CD14-positive monocyte (primary cell): Measurements from ENCODE around the gene ARID3B. TPM values are rescaled to one million over a fixed set of nuclear protein-coding genes. Genes with fewer than 3 reads are reported as not detected.

Source experiments
- DNase-seq, 3 donors: peaks; one replicate each; pipeline ENCODE4 v3.0.0-alpha.2; 2011 to 2022
- H2AFZ ChIP-seq: 2 replicates; pipeline ENCODE4 v1.6.0; 2012; ENCODE audit warnings: mild to moderate bottlenecking, low read depth, low read length, inconsistent platforms; ENCODE audit not compliant: insufficient read depth, poor library complexity, severe bottlenecking
- H3K27ac ChIP-seq, 2 donors: 1 replicate in 1 of 2; 2 replicates in 1 of 2; pipeline ENCODE4 v1.5.1; 2012 to 2013; ENCODE audit warnings: low read length in 2 of 2, control low read depth in 1 of 2, inconsistent platforms in 1 of 2, low read depth in 1 of 2, mild to moderate bottlenecking in 1 of 2
- H3K27me3 ChIP-seq, 2 donors: one replicate each; pipeline versions ENCODE4 v1.6.0 to v1.6.1; 2011 to 2013; ENCODE audit warnings: low read length in 2 of 2; ENCODE audit not compliant: control insufficient read depth in 2 of 2, insufficient read depth in 2 of 2
- H3K36me3 ChIP-seq, 2 donors: replicated peaks in 1 of 2; 1 replicate in 1 of 2; 2 replicates in 1 of 2; pipeline versions ENCODE4 v1.5.1 to v1.6.1; 2012 to 2013; ENCODE audit warnings: low read length in 2 of 2, control low read depth in 1 of 2, inconsistent platforms in 1 of 2, mild to moderate bottlenecking in 1 of 2; ENCODE audit not compliant: insufficient read depth in 2 of 2, control insufficient read depth in 1 of 2
- H3K4me1 ChIP-seq, 2 donors: 1 replicate in 1 of 2; 2 replicates in 1 of 2; pipeline versions ENCODE4 v1.5.1 to v1.6.1; 2012 to 2013; ENCODE audit warnings: low read length in 2 of 2, control low read depth in 1 of 2, inconsistent platforms in 1 of 2, mild to moderate bottlenecking in 1 of 2, moderate library complexity in 1 of 2; ENCODE audit not compliant: insufficient read depth in 2 of 2, control insufficient read depth in 1 of 2
- H3K4me2 ChIP-seq: replicated peaks from 2 replicates; pipeline ENCODE3; 2012; ENCODE audit warnings: low read length, moderate library complexity, mild to moderate bottlenecking; ENCODE audit not compliant: poor library complexity, severe bottlenecking; ENCODE audit errors: extremely low read depth
- H3K4me3 ChIP-seq, 3 experiments: fragments of 200-600 bp in 1 of 3; sonication (generic) in 1 of 3; replicated peaks in 1 of 3; 1 replicate in 2 of 3; 2 replicates in 1 of 3; pipeline ENCODE4 v1.5.1; 2011 to 2013; ENCODE audit warnings: low read length in 3 of 3, mild to moderate bottlenecking in 3 of 3, control low read depth in 2 of 3, low read depth in 2 of 3, inconsistent platforms in 1 of 3, moderate library complexity in 1 of 3
- H3K79me2 ChIP-seq: 2 replicates; pipeline ENCODE4 v1.6.0; 2012; ENCODE audit warnings: mild to moderate bottlenecking, control low read depth, inconsistent platforms, low read length, moderate library complexity; ENCODE audit not compliant: insufficient read depth
- H3K9ac ChIP-seq: 2 replicates; pipeline ENCODE4 v1.6.0; 2017; ENCODE audit warnings: low read length, mild to moderate bottlenecking; ENCODE audit not compliant: insufficient read depth, poor library complexity, severe bottlenecking
- H3K9me3 ChIP-seq, 2 donors: replicated peaks in 1 of 2; 1 replicate in 1 of 2; 2 replicates in 1 of 2; pipeline versions ENCODE4 v1.5.1 to v1.6.1; 2012 to 2013; ENCODE audit warnings: low read length in 2 of 2, control low read depth in 1 of 2; ENCODE audit not compliant: control insufficient read depth in 1 of 2, insufficient read depth in 1 of 2
- H4K20me1 ChIP-seq: 2 replicates; pipeline ENCODE4 v1.6.0; 2012; ENCODE audit warnings: mild to moderate bottlenecking, low read length, control low read depth, moderate library complexity; ENCODE audit not compliant: insufficient read depth
- H3K27ac Mint-ChIP-seq, 7 donors: one replicate each; pipeline ENCODE4 v1.8.0; 2020; ENCODE audit warnings: mild to moderate bottlenecking in 7 of 7, mixed read lengths in 7 of 7, moderate library complexity in 6 of 7, inconsistent platforms in 2 of 7
- H3K27me3 Mint-ChIP-seq, 3 donors: one replicate each; pipeline ENCODE4 v1.8.0; 2021 to 2022; ENCODE audit warnings: low read depth in 3 of 3, mild to moderate bottlenecking in 3 of 3, mixed read lengths in 3 of 3, moderate library complexity in 3 of 3, inconsistent platforms in 1 of 3
- H3K36me3 Mint-ChIP-seq, 2 donors: one replicate each; pipeline ENCODE4 v1.8.0; 2020; ENCODE audit warnings: mixed read lengths in 2 of 2, inconsistent platforms in 1 of 2, mild to moderate bottlenecking in 1 of 2
- H3K4me1 Mint-ChIP-seq: one replicate; pipeline ENCODE4 v1.8.0; 2020; ENCODE audit warnings: mild to moderate bottlenecking, mixed read lengths
- H3K4me3 Mint-ChIP-seq, 2 donors: one replicate each; pipeline ENCODE4 v1.8.0; 2020; ENCODE audit warnings: mild to moderate bottlenecking in 2 of 2, mixed read lengths in 2 of 2, moderate library complexity in 1 of 2
- H3K9me3 Mint-ChIP-seq, 7 donors: one replicate each; pipeline ENCODE4 v1.8.0; 2020 to 2022; ENCODE audit warnings: mixed read lengths in 7 of 7, mild to moderate bottlenecking in 6 of 7, moderate library complexity in 6 of 7, inconsistent platforms in 2 of 7
- CTCF ChIP-seq: fragments of 200-600 bp; IDR thresholded peaks from one replicate; pipeline ENCODE4 v1.8.0; 2022; ENCODE audit warnings: antibody characterized with exemption, mild to moderate bottlenecking
- whole genome bisulfite sequencing: methylation state at CpG from one replicate; pipeline ENCODE4 v1.1.5; 2013; ENCODE audit warnings: missing lambda C conversion rate; ENCODE audit not compliant: insufficient coverage; 5-methylcytosine and 5-hydroxymethylcytosine counted together
- intact Hi-C, 2 donors: fragments of 100-400 bp; cut with micrococcal nuclease; formaldehyde crosslinking; loops; one replicate each; pipeline versions ENCODE4 v1.15.0 to v1.15.1; 2023
- polyA plus RNA-seq, 3 donors: library from polyadenylated mRNA; depleted of rRNA in 1 of 3; unstranded in 2 of 3; stranded (reverse) in 1 of 3; fragments of 300-500 nt in 2 of 3; fragments of >200 nt in 1 of 3; fragmentation: Illumina TruSeq in 2 of 3; gene quantifications; 1 replicate in 2 of 3; 2 replicates in 1 of 3; pipeline ENCODE4 v1.2.3, GENCODE V29; 2012 to 2021

Gene ARID3B
- polyA plus RNA-seq, 3 donors: 2.3 to 17.4 (median 4.4) TPM

GRCh38 chr15:74505837-74506514 lies 35.0 kb upstream of the ARID3B start:
- H3K27me3 ChIP-seq: no peaks in the 10 kb centered on the region
- H3K27ac Mint-ChIP-seq: no peak overlapping the region
- no peak overlapping the region for H3K4me3 Mint-ChIP-seq
- H3K4me3 ChIP-seq: no peak overlapping the region
- H3K4me1 Mint-ChIP-seq: peaks cover 14% of the 10 kb centered on the region
- no peak overlapping the region for H2AFZ ChIP-seq
- H3K36me3 ChIP-seq: peaks cover 0 to 2% of the 10 kb centered on the region in 2 donors
- H3K79me2 ChIP-seq: no peaks in the 10 kb centered on the region
- H3K9ac ChIP-seq: no peak overlapping the region
- intact Hi-C loops: no loop called here
- H4K20me1 ChIP-seq: no peaks in the 10 kb centered on the region
- peaks cover 0 to 4% (median 0%) of the 10 kb centered on the region in 7 donors for H3K9me3 Mint-ChIP-seq
- H3K27ac ChIP-seq: no peak overlapping the region
- peaks cover 0 to 5% (median 1%) of the 10 kb centered on the region in 3 donors for H3K27me3 Mint-ChIP-seq
- H3K4me1 ChIP-seq: peaks cover 3% of the 10 kb centered on the region in 2 donors
- H3K9me3 ChIP-seq: no peaks in the 10 kb centered on the region
- H3K36me3 Mint-ChIP-seq: peaks cover 12 to 15% of the 10 kb centered on the region in 2 donors
- DNase-seq: no peak
- no peak for TF ChIP-seq CTCF
- 96% methylated on average over 4 of the region's 6 CpGs for WGBS
- no peak overlapping the region for H3K4me2 ChIP-seq

GRCh38 chr15:74506515-74506840 lies 34.5 kb upstream of the ARID3B start:
- no peaks in the 10 kb centered on the region for H4K20me1 ChIP-seq
- Mint-ChIP-seq H3K9me3 (peaks cover 0 to 4% (median 0%) of the 10 kb centered on the region in 7 donors), H3K27ac (no peak overlapping the region), H3K4me1 (peaks cover 19% of the 10 kb centered on the region), H3K27me3 (peaks cover 0 to 5% (median 1%) of the 10 kb centered on the region in 3 donors), H3K36me3 (peaks cover 12 to 15% of the 10 kb centered on the region in 2 donors), H3K4me3 (no peak overlapping the region)
- H3K4me2 ChIP-seq: no peak overlapping the region
- H3K36me3 ChIP-seq: peaks cover 0 to 2% of the 10 kb centered on the region in 2 donors
- intact Hi-C loops: no loop called here
- no peaks in the 10 kb centered on the region for H3K27me3 ChIP-seq
- no peak overlapping the region for H3K27ac ChIP-seq
- DNase-seq: no peak
- peaks cover 8% of the 10 kb centered on the region in 2 donors for H3K4me1 ChIP-seq
- WGBS: no CpG with 5 or more reads among the region's 4 CpGs
- no peak overlapping the region for H2AFZ ChIP-seq
- H3K9me3 ChIP-seq: no peaks in the 10 kb centered on the region
- H3K4me3 ChIP-seq: no peak overlapping the region
- H3K79me2 ChIP-seq: no peaks in the 10 kb centered on the region
- TF ChIP-seq CTCF: no peak
- H3K9ac ChIP-seq: no peak overlapping the region
